GM12874 (cell line): ENCODE data around the gene FGD5.

Experiments
- TF ChIP-seq, protein P1 (sequence below): IDR thresholded peaks from 2 replicates; pipeline ENCODE4 v1.5.1; 2011; ENCODE audit warnings: low read depth, mild to moderate bottlenecking, control low read depth, low read length, moderate library complexity; ENCODE audit not compliant: insufficient read depth

The FGD5 gene

DNA sequence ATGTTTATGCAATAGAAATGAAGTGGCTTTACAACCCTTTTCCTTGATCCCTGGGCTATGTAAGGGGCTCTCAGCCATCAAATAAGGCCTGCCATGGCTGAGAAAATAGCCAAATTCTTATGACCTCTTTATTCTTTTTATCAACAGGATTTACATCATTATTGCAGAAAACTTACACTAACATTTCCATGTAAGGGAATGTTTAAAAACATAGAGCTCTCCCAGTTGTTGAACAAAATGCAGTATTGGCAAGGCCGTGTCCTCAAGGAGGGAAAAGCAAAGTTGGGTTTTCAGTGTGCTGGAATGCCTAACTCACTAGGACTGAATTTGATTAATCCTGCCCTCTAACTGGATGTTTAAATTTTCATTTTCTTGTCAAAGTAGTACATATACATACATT lies 150.9 kb downstream of the FGD5 start:
- TF ChIP-seq, protein P1, sequence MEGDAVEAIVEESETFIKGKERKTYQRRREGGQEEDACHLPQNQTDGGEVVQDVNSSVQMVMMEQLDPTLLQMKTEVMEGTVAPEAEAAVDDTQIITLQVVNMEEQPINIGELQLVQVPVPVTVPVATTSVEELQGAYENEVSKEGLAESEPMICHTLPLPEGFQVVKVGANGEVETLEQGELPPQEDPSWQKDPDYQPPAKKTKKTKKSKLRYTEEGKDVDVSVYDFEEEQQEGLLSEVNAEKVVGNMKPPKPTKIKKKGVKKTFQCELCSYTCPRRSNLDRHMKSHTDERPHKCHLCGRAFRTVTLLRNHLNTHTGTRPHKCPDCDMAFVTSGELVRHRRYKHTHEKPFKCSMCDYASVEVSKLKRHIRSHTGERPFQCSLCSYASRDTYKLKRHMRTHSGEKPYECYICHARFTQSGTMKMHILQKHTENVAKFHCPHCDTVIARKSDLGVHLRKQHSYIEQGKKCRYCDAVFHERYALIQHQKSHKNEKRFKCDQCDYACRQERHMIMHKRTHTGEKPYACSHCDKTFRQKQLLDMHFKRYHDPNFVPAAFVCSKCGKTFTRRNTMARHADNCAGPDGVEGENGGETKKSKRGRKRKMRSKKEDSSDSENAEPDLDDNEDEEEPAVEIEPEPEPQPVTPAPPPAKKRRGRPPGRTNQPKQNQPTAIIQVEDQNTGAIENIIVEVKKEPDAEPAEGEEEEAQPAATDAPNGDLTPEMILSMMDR = no peak

DNA sequence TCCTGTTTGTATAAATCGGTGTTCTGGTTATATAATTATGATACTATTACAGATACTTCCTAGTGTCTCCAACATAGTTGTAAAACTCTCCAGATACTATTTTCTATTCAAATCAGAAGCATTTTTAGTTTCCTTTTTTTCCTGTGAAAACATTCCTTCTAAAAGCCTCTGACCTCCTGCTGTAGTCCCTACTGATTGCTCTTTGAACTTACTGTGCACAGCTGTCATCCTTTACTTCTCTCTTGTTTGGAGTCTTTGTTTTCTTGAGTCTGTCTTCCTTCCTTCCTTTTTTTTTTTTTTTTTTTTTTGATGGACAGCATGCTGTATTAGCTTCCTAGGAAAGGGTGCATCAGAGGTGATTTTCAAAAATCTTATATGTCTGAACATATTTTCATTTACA lies 157.6 kb downstream of the FGD5 start:
- TF ChIP-seq, protein P1 = no peak

DNA sequence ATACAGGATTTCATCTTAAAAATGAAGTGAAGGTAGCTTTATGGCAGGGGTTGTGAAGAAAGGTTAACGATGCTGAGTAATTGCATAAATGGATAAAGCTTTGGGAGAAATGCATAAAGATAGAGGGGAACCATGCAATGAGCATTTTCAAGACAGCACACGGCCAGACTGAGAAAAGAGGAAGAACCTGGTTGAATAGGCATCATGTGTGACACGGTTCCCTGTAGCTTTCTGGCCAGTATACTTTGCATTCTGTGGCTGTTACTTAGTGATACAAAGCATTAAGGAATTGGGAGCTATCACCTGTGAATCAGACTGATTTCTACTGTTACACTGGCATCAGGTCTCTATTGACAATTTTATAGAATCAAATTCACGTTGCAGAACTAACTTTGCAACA lies 161.9 kb downstream of the FGD5 start:
- TF ChIP-seq, protein P1 = no peak
